Measurements from ENCODE around the gene AP3B1. TPM values are rescaled to one million over a fixed set of nuclear protein-coding genes. Genes with fewer than 3 reads are reported as not detected.
A peak's percentile ranks its signal among the peaks of the same experiment; 100 is the strongest.

The AP3B1 gene
- total and polyA plus RNA-seq, 2 donors (not counting 3 experiments of a cell fraction or from before 2014, with no cell fraction given): 31.6 to 46.7 TPM

- no peaks in the 10 kb centered on the region for H3K9me3 ChIP-seq (replicated peaks; ENCODE audit: control insufficient read depth, insufficient read depth, low read length)
- DNase-seq (ENCODE audit: low read depth, low spot score) (no peak), FAIRE-seq (no peak)
- intact Hi-C loops (cut with micrococcal nuclease) (loop anchor here (2.0 to 5.0 kb wide), 2 partner anchors 106 to 213 kb away; no protein-coding TSS in a partner anchor), dilution Hi-C loops (cut with MboI; ENCODE audit: extremely low pct_ligation_motif_present, low sequenced_read_pairs) (no loop called here)
- H3K4me3 ChIP-seq (replicated peaks in 1 of 3; ENCODE audit: insufficient read depth in 1 of 3, low read depth in 1 of 3, low read length in 3 of 3): no peak overlapping the region
- H2AFZ ChIP-seq (ENCODE audit: low read depth, low read length): no peak overlapping the region
- TF ChIP-seq GATA2 (IDR thresholded peaks at IDR 0.05; ENCODE audit: insufficient read depth, insufficient read length, low read depth, low read length) (no peak), POLR2AphosphoS5 (IDR thresholded peaks at IDR 0.05; ENCODE audit: insufficient read depth, low read depth, low read length) (no peak), POLR2A (IDR thresholded peaks at IDR 0.05; ENCODE audit: low read depth, low read length) (no peak), MAX (IDR thresholded peaks at IDR 0.05; ENCODE audit: insufficient read depth, insufficient read length) (no peak), MYC (IDR thresholded peaks at IDR 0.05; ENCODE audit: low read depth, low read length) (no peak), CTCF (IDR thresholded peaks at IDR 0.05; ENCODE audit: extremely low read depth in 1 of 2, insufficient read depth in 1 of 2, low read depth in 1 of 2, low read length in 2 of 2) (no peak), EZH2 (IDR thresholded peaks at IDR 0.05; ENCODE audit: borderline replicate concordance, low read depth, low read length, severe bottlenecking) (no peak), FOS (IDR thresholded peaks at IDR 0.05; ENCODE audit: borderline replicate concordance, insufficient read depth, low read length) (no peak), JUN (IDR thresholded peaks at IDR 0.05; ENCODE audit: borderline replicate concordance, insufficient read depth, insufficient read length, low read depth) (no peak)
- no TSS peak for BruUV-seq (replicated peaks)
- H3K9me1 ChIP-seq (replicated peaks; ENCODE audit: control insufficient read depth, extremely low read depth, insufficient read depth, low read length): no peaks in the 10 kb centered on the region
- H3K4me2 ChIP-seq (ENCODE audit: insufficient read depth, low read length): peak overlapping the region; percentile 98
- ChIA-PET CTCF (interaction anchor here (0.9 kb wide), 1 partner anchor 23 kb away, joined by 3 read pairs; no protein-coding TSS in a partner anchor), POLR2A (no interaction called here)
- no peaks in the 10 kb centered on the region for H3K79me2 ChIP-seq (ENCODE audit: control insufficient read depth, insufficient read depth, low read length)
- no peak overlapping the region for H3K9ac ChIP-seq (replicated peaks; ENCODE audit: extremely low read depth, insufficient read depth, low read length)
- H4K20me1 ChIP-seq (replicated peaks; ENCODE audit: control insufficient read depth, extremely low read depth, insufficient read depth, low read length): no peaks in the 10 kb centered on the region
- H3K27me3 ChIP-seq (ENCODE audit: control insufficient read depth in 2 of 2, insufficient read depth in 2 of 2, low read length in 2 of 2): no peaks in the 10 kb centered on the region
- H3K27ac ChIP-seq (ENCODE audit: insufficient read depth, low read depth, low read length): peak overlapping the region; percentile 89
- H3K4me1 ChIP-seq (ENCODE audit: control insufficient read depth, extremely low read depth, insufficient read depth, low read length): peaks cover 25% of the 10 kb centered on the region
- no peaks in the 10 kb centered on the region for H3K36me3 ChIP-seq (ENCODE audit: control insufficient read depth in 2 of 2, extremely low read depth in 1 of 2, insufficient read depth in 2 of 2, low read length in 2 of 2)
Measured at GRCh38 chr5:78056053-78056452, 238.4 kb downstream of the AP3B1 start.

Measured in endothelial cell of umbilical vein (primary cell).